T1000 (cell line): Measurements from ENCODE around the gene ZSCAN25.
"Not testable (repeated sequence)": the region's sequence is repeated elsewhere in the genome, so short reads cannot be mapped to it uniquely, and the experiment has no call there.

Source experiments
- DNase-seq: peaks from one replicate; lab custom pipeline; 2025; ENCODE audit warnings: mixed read lengths; lab: John Stamatoyannopoulos, UW

The ZSCAN25 gene

GRCh38 chr7:99617192-99617781, 541 bp downstream of the ZSCAN25 start:
- DNase-seq = no peak

GRCh38 chr7:99618726-99619125, 2.0 kb downstream of the ZSCAN25 start:
- peak; percentile 49 for DNase-seq

- no peak for DNase-seq
Measured at GRCh38 chr7:99619571-99620130, 2.9 kb downstream of the ZSCAN25 start.

GRCh38 chr7:99621271-99621670, 4.5 kb downstream of the ZSCAN25 start:
- no peak for DNase-seq

- no peak for DNase-seq
Measured at GRCh38 chr7:99622596-99622995, 5.8 kb downstream of the ZSCAN25 start.

GRCh38 chr7:99623091-99623693, 6.4 kb downstream of the ZSCAN25 start:
- peak; percentile 28 for DNase-seq

GRCh38 chr7:99623702-99624447, 7.1 kb downstream of the ZSCAN25 start:
- no peak for DNase-seq

GRCh38 chr7:99624484-99624883, 7.7 kb downstream of the ZSCAN25 start:
- no peak for DNase-seq

- no peak for DNase-seq
Measured at GRCh38 chr7:99625321-99625720, 8.6 kb downstream of the ZSCAN25 start.

GRCh38 chr7:99625961-99626360, 9.2 kb downstream of the ZSCAN25 start:
- no peak for DNase-seq

- no peak for DNase-seq
Measured at GRCh38 chr7:99626661-99627060, 9.9 kb downstream of the ZSCAN25 start.

GRCh38 chr7:99627513-99627912, 10.8 kb downstream of the ZSCAN25 start:
- no peak for DNase-seq

GRCh38 chr7:99628471-99629465, 12.0 kb downstream of the ZSCAN25 start:
- DNase-seq = no peak

- no peak for DNase-seq
Measured at GRCh38 chr7:99629643-99630042, 12.9 kb downstream of the ZSCAN25 start.

GRCh38 chr7:99631295-99632109, 14.8 kb downstream of the ZSCAN25 start:
- DNase-seq = no peak

- not testable (repeated sequence) for DNase-seq
Measured at GRCh38 chr7:99637414-99637813, 20.7 kb downstream of the ZSCAN25 start.

GRCh38 chr7:99638731-99639130, 22.0 kb downstream of the ZSCAN25 start:
- no peak for DNase-seq

- no peak for DNase-seq
Measured at GRCh38 chr7:99639267-99639666, 22.5 kb downstream of the ZSCAN25 start.

GRCh38 chr7:99642027-99642426, 25.3 kb downstream of the ZSCAN25 start:
- DNase-seq = no peak

- DNase-seq = no peak
Measured at GRCh38 chr7:99643464-99643863, 26.7 kb downstream of the ZSCAN25 start.

GRCh38 chr7:99644431-99644830, 27.7 kb downstream of the ZSCAN25 start:
- DNase-seq = no peak
